Liver (tissue), 9 donors: ENCODE measurements around the gene IGLL5. TPM values are rescaled to one million over a fixed set of nuclear protein-coding genes. Genes with fewer than 3 reads are reported as not detected.
"Not testable (repeated sequence)": the region's sequence is repeated elsewhere in the genome, so short reads cannot be mapped to it uniquely, and the experiment has no call there.

Experiments used
- DNase-seq: peaks from one replicate; pipeline ENCODE4 v3.0.0-alpha.2; 2017; ENCODE audit warnings: low spot score
- H3K27ac ChIP-seq, 2 donors: one replicate each; pipeline ENCODE4 v1.7.0; 2013; ENCODE audit warnings: inconsistent platforms in 2 of 2, low read length in 2 of 2, control low read depth in 1 of 2, low read depth in 1 of 2, mild to moderate bottlenecking in 1 of 2
- H3K27me3 ChIP-seq, 4 donors: one replicate each; pipeline versions ENCODE4 v1.6.1 to v1.7.0; 2013; ENCODE audit warnings: low read length in 3 of 4, inconsistent platforms in 1 of 4, mild to moderate bottlenecking in 1 of 4, moderate library complexity in 1 of 4; ENCODE audit not compliant: control insufficient read depth in 4 of 4, insufficient read depth in 4 of 4
- H3K36me3 ChIP-seq, 4 donors: one replicate each; pipeline versions ENCODE4 v1.6.1 to v1.7.0; 2013; ENCODE audit warnings: low read length in 3 of 4, mild to moderate bottlenecking in 3 of 4, low read depth in 1 of 4, moderate library complexity in 1 of 4; ENCODE audit not compliant: control insufficient read depth in 4 of 4, insufficient read depth in 3 of 4
- H3K4me1 ChIP-seq, 4 donors: one replicate each; pipeline versions ENCODE4 v1.6.1 to v1.7.0; 2013; ENCODE audit warnings: low read length in 3 of 4, mild to moderate bottlenecking in 3 of 4, moderate library complexity in 1 of 4; ENCODE audit not compliant: control insufficient read depth in 4 of 4, insufficient read depth in 4 of 4
- H3K4me3 ChIP-seq, 3 donors: one replicate each; pipeline versions ENCODE4 v1.6.1 to v1.7.0; 2013; ENCODE audit warnings: low read length in 3 of 3, control low read depth in 1 of 3, low read depth in 1 of 3, mild to moderate bottlenecking in 1 of 3
- H3K9ac ChIP-seq, 2 donors: one replicate each; pipeline ENCODE4 v1.7.0; 2013; ENCODE audit warnings: low read length in 2 of 2, mild to moderate bottlenecking in 2 of 2, moderate library complexity in 2 of 2, control low read depth in 1 of 2, low read depth in 1 of 2
- H3K9me3 ChIP-seq, 4 donors: one replicate each; pipeline versions ENCODE4 v1.6.1 to v1.7.0; 2013; ENCODE audit warnings: low read length in 3 of 4; ENCODE audit not compliant: control insufficient read depth in 4 of 4
- ATF3 ChIP-seq: IDR thresholded peaks from 2 replicates; pipeline ENCODE4 v1.6.1; 2016; ENCODE audit warnings: antibody characterized with exemption
- EGR1 ChIP-seq, 2 donors: IDR thresholded peaks; 2 replicates each; pipeline ENCODE4 v1.6.1; 2016 to 2018; ENCODE audit warnings: antibody characterized with exemption in 2 of 2, low read depth in 2 of 2
- FOXA2 ChIP-seq: IDR thresholded peaks from 2 replicates; pipeline ENCODE4 v1.6.1; 2016; ENCODE audit warnings: antibody characterized with exemption
- GABPA ChIP-seq, 2 donors: IDR thresholded peaks in 1 of 2; conservative IDR thresholded peaks in 1 of 2; 2 replicates each; pipeline ENCODE4 v1.6.1; 2016; ENCODE audit warnings: antibody characterized with exemption in 2 of 2, mild to moderate bottlenecking in 1 of 2, moderate library complexity in 1 of 2
- HNF4A ChIP-seq, 2 donors: conservative IDR thresholded peaks; 2 replicates each; pipeline ENCODE4 v1.6.1; 2016; ENCODE audit warnings: antibody characterized with exemption in 2 of 2, mild to moderate bottlenecking in 2 of 2
- HNF4G ChIP-seq: IDR thresholded peaks from 2 replicates; pipeline ENCODE4 v1.6.1; 2016; ENCODE audit warnings: antibody characterized with exemption
- JUND ChIP-seq, 2 donors: IDR thresholded peaks; 2 replicates each; pipeline ENCODE4 v1.6.1; 2016; ENCODE audit warnings: antibody characterized with exemption in 2 of 2
- NR2F2 ChIP-seq: IDR thresholded peaks from 2 replicates; pipeline ENCODE4 v1.6.1; 2016; ENCODE audit warnings: antibody characterized with exemption
- REST ChIP-seq: IDR thresholded peaks from 2 replicates; pipeline ENCODE4 v1.6.1; 2016; ENCODE audit warnings: antibody characterized with exemption, mild to moderate bottlenecking
- RXRA ChIP-seq, 2 donors: IDR thresholded peaks; 2 replicates each; pipeline ENCODE4 v1.6.1; 2017 to 2018; ENCODE audit warnings: antibody characterized with exemption in 2 of 2, mild to moderate bottlenecking in 1 of 2
- SP1 ChIP-seq: IDR thresholded peaks from 2 replicates; pipeline ENCODE4 v1.6.1; 2018; ENCODE audit warnings: antibody characterized with exemption, mild to moderate bottlenecking
- TAF1 ChIP-seq: conservative IDR thresholded peaks from 2 replicates; pipeline ENCODE4 v1.6.1; 2016; ENCODE audit warnings: antibody characterized with exemption, mild to moderate bottlenecking
- YY1 ChIP-seq: IDR thresholded peaks from 2 replicates; pipeline ENCODE4 v1.6.1; 2016; ENCODE audit warnings: antibody characterized with exemption, mild to moderate bottlenecking
- WGBS: extraction: QIAGEN DNeasy Blood & Tissue Kit; methylation state at CpG from one replicate; pipeline ENCODE4 v1.1.7; 2013; 5-methylcytosine and 5-hydroxymethylcytosine counted together
- polyA plus RNA-seq, 2 donors: library from polyadenylated mRNA; stranded (reverse) in 1 of 2; unstranded in 1 of 2; fragments of 200-250 nt in 1 of 2; fragments of >200 nt in 1 of 2; fragmentation: Nextera tagmentation in 1 of 2; extraction: Ambion mirVana in 1 of 2; gene quantifications; one replicate each; pipeline versions ENCODE4 v1.2.1 to v1.2.3, GENCODE V29; 2013 to 2015
- total RNA-seq, 2 donors: library from RNA; depleted of rRNA; stranded (reverse); fragments of >200 nt; gene quantifications; one replicate each; pipeline ENCODE4 v1.2.3, GENCODE V29; 2014
- TF ChIP-seq, protein P1 (sequence below): IDR thresholded peaks from 2 replicates; pipeline ENCODE4 v1.6.1; 2016; ENCODE audit warnings: antibody characterized with exemption
- donor health status: healthy.
- donor health status: healthy.
- donor health status: healthy.
- donor health status: healthy.
- donor health status: healthy.

The IGLL5 gene
- total and polyA plus RNA-seq, 4 donors: 1.3 to 13.4 (median 3.4) TPM

GRCh38 chr22:22920910-22921550 lies 33.4 kb downstream of the IGLL5 start:
- no peaks in the 10 kb centered on the region for H3K4me1 ChIP-seq
- H3K36me3 ChIP-seq: no peaks in the 10 kb centered on the region
- H3K27me3 ChIP-seq: no peaks in the 10 kb centered on the region
- no peak overlapping the region for H3K27ac ChIP-seq
- no peaks in the 10 kb centered on the region for H3K9me3 ChIP-seq
- DNase-seq: no peak
- TF ChIP-seq FOXA2: no peak
- TF ChIP-seq, protein P1, sequence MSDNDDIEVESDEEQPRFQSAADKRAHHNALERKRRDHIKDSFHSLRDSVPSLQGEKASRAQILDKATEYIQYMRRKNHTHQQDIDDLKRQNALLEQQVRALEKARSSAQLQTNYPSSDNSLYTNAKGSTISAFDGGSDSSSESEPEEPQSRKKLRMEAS: no peak
- no peak for TF ChIP-seq ATF3
- TF ChIP-seq RXRA (IDR thresholded peaks at IDR 0.05): no peak
- TF ChIP-seq GABPA (IDR thresholded peaks at IDR 0.05 in 1 of 2, conservative IDR thresholded peaks at IDR 0.05 in 1 of 2): no peak
- no peak for TF ChIP-seq EGR1 (IDR thresholded peaks at IDR 0.05; ENCODE audit: low read depth in 2 of 2)
- no peak for TF ChIP-seq JUND (IDR thresholded peaks at IDR 0.05)
- no peak for TF ChIP-seq HNF4G
- TF ChIP-seq TAF1: no peak
- no peak for TF ChIP-seq HNF4A (conservative IDR thresholded peaks at IDR 0.05)
- no peak for TF ChIP-seq YY1
- 86% methylated on average over 13 of the region's 13 CpGs for WGBS
- H3K9ac ChIP-seq: no peak overlapping the region
- H3K4me3 ChIP-seq: no peak overlapping the region

GRCh38 chr22:22921575-22921974 lies 34.0 kb downstream of the IGLL5 start:
- TF ChIP-seq FOXA2: no peak
- TF ChIP-seq EGR1 (IDR thresholded peaks at IDR 0.05; ENCODE audit: low read depth in 2 of 2): no peak
- WGBS: 87% methylated on average over 8 of the region's 8 CpGs
- no peak overlapping the region for H3K4me3 ChIP-seq

GRCh38 chr22:22922092-22922953 lies 34.7 kb downstream of the IGLL5 start:
- not testable (repeated sequence) for DNase-seq, H3K4me3 ChIP-seq, H3K36me3 ChIP-seq, H3K27ac ChIP-seq, H3K9ac ChIP-seq, H3K9me3 ChIP-seq, H3K4me1 ChIP-seq, H3K27me3 ChIP-seq
- WGBS: 85% methylated on average over 16 of the region's 16 CpGs

More at GRCh38 chr22:22921575-22921974, 34.0 kb downstream of the IGLL5 start:
- Histone ChIP-seq H3K27ac (no peak overlapping the region), H3K9ac (no peak overlapping the region), H3K9me3 (no peaks in the 10 kb centered on the region), H3K36me3 (no peaks in the 10 kb centered on the region), H3K27me3 (no peaks in the 10 kb centered on the region), H3K4me1 (no peaks in the 10 kb centered on the region)
- DNase-seq: no peak

DNA sequence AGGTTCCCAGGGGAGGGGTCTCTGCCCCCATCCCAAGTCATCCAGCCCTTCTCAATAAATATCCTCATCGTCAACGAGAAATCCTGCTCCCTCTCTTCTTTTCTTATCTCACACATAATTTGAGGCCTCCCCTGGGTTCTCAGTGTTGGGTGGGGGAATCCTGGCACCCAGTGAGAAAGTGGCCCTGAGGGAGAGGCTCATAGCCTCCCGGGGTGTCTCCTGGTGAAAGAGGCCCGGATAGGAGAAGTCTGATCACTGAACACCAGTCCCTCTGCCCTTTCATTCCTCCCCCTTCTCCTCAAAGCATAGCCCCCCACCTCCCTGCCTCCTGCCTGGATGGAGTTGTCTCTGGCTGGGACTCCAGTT lies 35.3 kb downstream of the IGLL5 start:
- 92% methylated on average over 4 of the region's 4 CpGs for WGBS
- H3K9ac ChIP-seq: no peak overlapping the region
- no peaks in the 10 kb centered on the region for H3K36me3 ChIP-seq
- no peaks in the 10 kb centered on the region for H3K9me3 ChIP-seq
- no peak overlapping the region for H3K4me3 ChIP-seq
- TF ChIP-seq REST: no peak
- TF ChIP-seq NR2F2: no peak
- TF ChIP-seq SP1: no peak
- no peak for TF ChIP-seq EGR1 (IDR thresholded peaks at IDR 0.05; ENCODE audit: low read depth in 2 of 2)
- TF ChIP-seq GABPA (IDR thresholded peaks at IDR 0.05 in 1 of 2, conservative IDR thresholded peaks at IDR 0.05 in 1 of 2): no peak
- TF ChIP-seq JUND (IDR thresholded peaks at IDR 0.05): no peak
- H3K27ac ChIP-seq: no peak overlapping the region
- DNase-seq: no peak
- H3K27me3 ChIP-seq: no peaks in the 10 kb centered on the region
- H3K4me1 ChIP-seq: no peaks in the 10 kb centered on the region
